ENCODE results near the gene ADCY2.

ADCY2 gene

GRCh38 chr5:7667216-7667767 is 271.4 kb downstream of the ADCY2 start:
- no peak for DNase-seq (ENCODE audit: low read depth)

- DNase-seq (ENCODE audit: low read depth): no peak
Observed at GRCh38 chr5:7668161-7668560, 272.2 kb downstream of the ADCY2 start.

GRCh38 chr5:7668627-7669026 is 272.7 kb downstream of the ADCY2 start:
- DNase-seq (ENCODE audit: low read depth): no peak

GRCh38 chr5:7671381-7671993 is 275.5 kb downstream of the ADCY2 start:
- no peak for DNase-seq (ENCODE audit: low read depth)

GRCh38 chr5:7673658-7674057 is 277.7 kb downstream of the ADCY2 start:
- no peak for DNase-seq (ENCODE audit: low read depth)

- DNase-seq (ENCODE audit: low read depth): no peak
Observed at GRCh38 chr5:7676455-7676854, 280.5 kb downstream of the ADCY2 start.

GRCh38 chr5:7678030-7678429 is 282.1 kb downstream of the ADCY2 start:
- DNase-seq (ENCODE audit: low read depth): no peak

- no peak for DNase-seq (ENCODE audit: low read depth)
Observed at GRCh38 chr5:7679663-7680062, 283.7 kb downstream of the ADCY2 start.

GRCh38 chr5:7680260-7680659 is 284.3 kb downstream of the ADCY2 start:
- DNase-seq (ENCODE audit: low read depth): no peak

- no peak for DNase-seq (ENCODE audit: low read depth)
Observed at GRCh38 chr5:7682379-7682778, 286.4 kb downstream of the ADCY2 start.

GRCh38 chr5:7683753-7684152 is 287.8 kb downstream of the ADCY2 start:
- no peak for DNase-seq (ENCODE audit: low read depth)

GRCh38 chr5:7684826-7685225 is 288.9 kb downstream of the ADCY2 start:
- DNase-seq (ENCODE audit: low read depth): no peak

- no peak for DNase-seq (ENCODE audit: low read depth)
Observed at GRCh38 chr5:7686794-7687193, 290.9 kb downstream of the ADCY2 start.

GRCh38 chr5:7690557-7690956 is 294.6 kb downstream of the ADCY2 start:
- DNase-seq (ENCODE audit: low read depth): no peak

- DNase-seq (ENCODE audit: low read depth): no peak
Observed at GRCh38 chr5:7705261-7705660, 309.3 kb downstream of the ADCY2 start.

- DNase-seq (ENCODE audit: low read depth): no peak
Observed at GRCh38 chr5:7705736-7706135, 309.8 kb downstream of the ADCY2 start.

- no peak for DNase-seq (ENCODE audit: low read depth)
Observed at GRCh38 chr5:7706256-7706655, 310.3 kb downstream of the ADCY2 start.

- no peak for DNase-seq (ENCODE audit: low read depth)
Observed at GRCh38 chr5:7714119-7714518, 318.2 kb downstream of the ADCY2 start.

- DNase-seq (ENCODE audit: low read depth): no peak
Observed at GRCh38 chr5:7714697-7715096, 318.8 kb downstream of the ADCY2 start.

- DNase-seq (ENCODE audit: low read depth): no peak
Observed at GRCh38 chr5:7717691-7718090, 321.8 kb downstream of the ADCY2 start.

- no peak for DNase-seq (ENCODE audit: low read depth)
Observed at GRCh38 chr5:7728076-7728475, 332.1 kb downstream of the ADCY2 start.

GRCh38 chr5:7741415-7742065 is 345.6 kb downstream of the ADCY2 start:
- no peak for DNase-seq (ENCODE audit: low read depth)

- no peak for DNase-seq (ENCODE audit: low read depth)
Observed at GRCh38 chr5:7742241-7742656, 346.3 kb downstream of the ADCY2 start.

All from activated gamma-delta T cell treated with anti-CD3 and anti-CD28 coated beads, Interleukin-2, amount 50 U/mL, for 16 hours (primary cell).